Liver (tissue), 3 donors: Measurements from ENCODE around the gene SURF6.

Experiments used
- CTCF ChIP-seq: fragments of 150-350 bp; IDR thresholded peaks from 2 replicates; pipeline ENCODE4 v1.5.1; 2017; ENCODE audit warnings: improper control_type of control experiment, low read depth, low read length; ENCODE audit not compliant: missing input control
- EGR1 ChIP-seq, 2 donors: IDR thresholded peaks; 2 replicates each; pipeline ENCODE4 v1.6.1; 2016 to 2018; ENCODE audit warnings: antibody characterized with exemption in 2 of 2, low read depth in 2 of 2
- JUND ChIP-seq, 2 donors: IDR thresholded peaks; 2 replicates each; pipeline ENCODE4 v1.6.1; 2016; ENCODE audit warnings: antibody characterized with exemption in 2 of 2
- RAD21 ChIP-seq, 2 donors: IDR thresholded peaks; 2 replicates each; pipeline ENCODE4 v1.6.1; 2016; ENCODE audit warnings: antibody characterized with exemption in 2 of 2, mild to moderate bottlenecking in 2 of 2
- REST ChIP-seq: IDR thresholded peaks from 2 replicates; pipeline ENCODE4 v1.6.1; 2016; ENCODE audit warnings: antibody characterized with exemption, mild to moderate bottlenecking
- RXRA ChIP-seq, 2 donors: IDR thresholded peaks; 2 replicates each; pipeline ENCODE4 v1.6.1; 2017 to 2018; ENCODE audit warnings: antibody characterized with exemption in 2 of 2, mild to moderate bottlenecking in 1 of 2
- YY1 ChIP-seq: IDR thresholded peaks from 2 replicates; pipeline ENCODE4 v1.6.1; 2016; ENCODE audit warnings: antibody characterized with exemption, mild to moderate bottlenecking
- ZBTB33 ChIP-seq: IDR thresholded peaks from 2 replicates; pipeline ENCODE4 v1.6.1; 2016; ENCODE audit warnings: antibody characterized with exemption
- donor health status: healthy.
- donor health status: healthy.

GRCh38 chr9:133370685-133371084, 34.7 kb upstream of the SURF6 start:
- TF ChIP-seq CTCF (no peak), REST (peak; percentile 43), EGR1 (IDR thresholded peaks at IDR 0.05; ENCODE audit: low read depth in 2 of 2) (peak in 1 of 2 donors; percentile 21), ZBTB33 (no peak), RAD21 (IDR thresholded peaks at IDR 0.05) (no peak), YY1 (peak; percentile 61), JUND (IDR thresholded peaks at IDR 0.05) (no peak), RXRA (IDR thresholded peaks at IDR 0.05) (peak in 1 of 2 donors; percentile 56)
